Keratinocyte (primary cell): Measurements from ENCODE around the gene ACYP1.

Experiments
- CTCF ChIP-seq, 3 experiments: IDR thresholded peaks in 1 of 3; conservative IDR thresholded peaks in 1 of 3; optimal IDR thresholded peaks in 1 of 3; 2 replicates in 2 of 3; 3 replicates in 1 of 3; pipeline versions ENCODE3 to v1.5.1; 2011; ENCODE audit warnings: low read length in 3 of 3, mild to moderate bottlenecking in 3 of 3, moderate library complexity in 2 of 3, control low read depth in 1 of 3, inconsistent platforms in 1 of 3; ENCODE audit not compliant: insufficient read depth in 2 of 3; ENCODE audit errors: extremely low read depth in 1 of 3
- EZH2 ChIP-seq: IDR thresholded peaks from one replicate; pipeline ENCODE4 v1.6.1; 2012; ENCODE audit warnings: inconsistent platforms, mild to moderate bottlenecking, low read length, moderate library complexity

GRCh38 chr14:75048101-75048500 lies 15.7 kb downstream of the ACYP1 start:
- TF ChIP-seq CTCF (optimal IDR thresholded peaks at IDR 0.05 in 1 of 3, IDR thresholded peaks at IDR 0.05 in 1 of 3, conservative IDR thresholded peaks at IDR 0.05 in 1 of 3; ENCODE audit: extremely low read depth in 1 of 3, insufficient read depth in 2 of 3, low read length in 3 of 3) (no peak), EZH2 (no peak)
